HG03558 (cell line): ENCODE measurements around the gene FRMD4B.

Experiments
- ATAC-seq: cut with Tn5 transposase; IDR thresholded peaks from one replicate; pipeline ENCODE4 v1.9.1; 2021; ENCODE audit warnings: moderate number of reproducible peaks; ENCODE audit not compliant: unreplicated experiment; ENCODE audit errors: extremely low read depth

FRMD4B gene

DNA sequence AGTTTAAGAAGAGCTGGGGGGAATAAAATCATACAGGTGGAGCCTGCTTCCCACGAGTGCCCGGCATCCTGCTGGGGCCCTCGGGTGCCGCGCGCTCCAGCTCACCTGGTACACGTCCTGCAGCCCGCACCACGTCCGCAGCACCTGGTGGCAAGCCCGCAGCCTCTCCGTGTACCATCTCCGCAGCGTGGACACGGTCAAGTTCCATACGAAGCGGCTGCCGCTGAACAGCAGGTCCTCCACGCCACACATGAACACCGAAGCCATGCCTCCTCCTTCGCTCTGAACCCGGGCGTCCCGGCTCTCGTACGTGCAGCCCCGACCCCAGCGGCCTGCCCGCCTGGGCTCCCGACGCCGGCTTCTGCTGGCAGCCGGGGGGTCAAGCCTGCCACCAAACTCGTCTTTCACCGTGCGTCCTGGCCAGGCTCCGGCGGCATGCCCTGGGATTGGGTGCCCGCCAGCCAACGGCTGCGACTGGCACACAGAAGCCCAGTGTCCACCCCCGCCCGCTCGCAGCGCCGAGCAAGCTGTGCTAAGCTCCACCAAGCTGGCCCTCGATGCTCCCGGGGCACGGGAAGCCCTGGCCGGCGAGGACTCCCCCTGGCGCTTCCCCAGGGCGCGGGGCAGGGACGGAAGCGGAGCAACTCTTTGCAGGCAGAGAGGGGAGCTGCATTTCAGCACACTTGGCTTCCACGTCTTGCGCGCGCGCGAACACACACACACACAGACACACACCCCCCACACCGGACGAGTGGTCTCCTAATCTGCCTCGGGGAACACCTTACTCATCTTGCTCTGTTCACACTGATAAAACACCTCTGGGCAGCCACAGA, at the start of gene FRMD4B:
TSS of gene FRMD4B (minus strand) at position 366 of the 833 bp plus-strand sequence. CDS start at position 267, 99 bp downstream.
- ATAC-seq: no peak

GRCh38 chr3:69433969-69434325, 48.1 kb upstream of the FRMD4B start:
- ATAC-seq: no peak

GRCh38 chr3:69433121-69433968, 47.5 kb upstream of the FRMD4B start:
- ATAC-seq: no peak

- no peak for ATAC-seq
Measured at GRCh38 chr3:69428657-69429255, 42.9 kb upstream of the FRMD4B start.

DNA sequence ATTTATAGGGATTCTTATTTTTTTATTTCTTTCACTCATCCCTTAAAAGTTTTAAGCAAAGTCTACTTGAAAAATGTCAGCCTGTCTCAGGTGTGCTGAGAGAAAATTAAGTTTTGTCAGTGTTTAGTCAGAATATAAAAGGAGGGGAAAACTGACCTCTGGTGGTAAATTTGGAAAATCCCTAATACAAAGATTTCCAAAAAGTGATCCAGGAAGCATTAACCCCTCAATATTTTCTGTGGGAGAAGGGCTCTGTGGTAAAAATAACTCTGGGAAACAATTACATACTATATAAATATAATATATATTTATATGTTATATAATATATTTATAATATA, 41.0 kb upstream of the FRMD4B start:
- no peak for ATAC-seq

DNA sequence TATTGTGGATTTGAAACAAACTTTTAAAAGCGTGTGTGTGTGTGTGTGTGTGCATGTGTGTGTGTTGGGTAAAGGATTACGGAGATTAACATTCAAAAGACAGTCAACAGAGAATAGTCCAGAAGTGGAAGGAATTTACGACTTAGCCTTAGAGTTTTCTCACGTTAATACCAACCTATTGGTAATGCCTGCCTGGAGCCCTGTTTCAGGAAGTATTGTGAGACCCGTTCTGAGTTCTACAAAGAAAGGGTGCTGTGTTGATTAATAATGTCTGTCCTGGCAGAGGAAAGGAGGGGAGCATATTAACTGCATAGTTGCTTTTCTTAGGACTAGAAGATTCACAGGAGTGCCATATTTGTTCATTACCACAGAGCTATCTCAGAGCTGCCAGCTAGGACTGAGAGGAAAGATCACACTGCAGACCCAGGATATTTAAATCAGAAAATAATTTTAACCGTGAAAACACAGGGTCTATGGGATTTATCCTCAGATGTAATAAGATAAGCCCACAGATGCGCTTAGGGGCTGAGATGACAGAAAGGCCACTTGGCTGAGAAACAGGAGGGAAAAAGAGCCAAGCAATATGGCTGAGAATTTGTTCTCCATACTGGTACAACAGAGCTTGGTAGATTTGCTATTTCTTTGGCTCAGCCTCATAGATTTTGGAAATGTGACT, 40.5 kb upstream of the FRMD4B start:
- no peak for ATAC-seq

- no peak for ATAC-seq
Measured at GRCh38 chr3:69425249-69425648, 39.4 kb upstream of the FRMD4B start.

GRCh38 chr3:69423463-69424155, 37.7 kb upstream of the FRMD4B start:
- no peak for ATAC-seq

DNA sequence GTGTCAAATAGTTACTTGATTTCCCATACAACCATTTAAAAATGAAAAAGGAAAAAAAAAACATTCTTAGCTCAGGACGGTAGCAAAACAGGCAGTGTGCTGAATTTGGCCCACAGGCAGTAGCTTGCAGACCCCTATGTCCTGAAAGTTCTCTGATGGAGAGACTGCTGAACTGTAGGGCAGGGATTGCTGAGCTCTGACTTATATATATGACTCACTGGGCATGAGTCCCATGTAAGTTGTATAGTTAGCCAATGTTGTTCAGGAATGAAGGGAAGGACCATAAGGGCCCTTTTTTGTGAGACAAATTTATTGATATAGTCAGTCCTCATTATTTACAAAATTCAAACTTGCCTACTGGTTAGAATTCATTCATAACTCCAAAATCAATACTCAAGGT, 36.9 kb upstream of the FRMD4B start:
- ATAC-seq: no peak

- no peak for ATAC-seq
Measured at GRCh38 chr3:69420781-69421520, 35.1 kb upstream of the FRMD4B start.

DNA sequence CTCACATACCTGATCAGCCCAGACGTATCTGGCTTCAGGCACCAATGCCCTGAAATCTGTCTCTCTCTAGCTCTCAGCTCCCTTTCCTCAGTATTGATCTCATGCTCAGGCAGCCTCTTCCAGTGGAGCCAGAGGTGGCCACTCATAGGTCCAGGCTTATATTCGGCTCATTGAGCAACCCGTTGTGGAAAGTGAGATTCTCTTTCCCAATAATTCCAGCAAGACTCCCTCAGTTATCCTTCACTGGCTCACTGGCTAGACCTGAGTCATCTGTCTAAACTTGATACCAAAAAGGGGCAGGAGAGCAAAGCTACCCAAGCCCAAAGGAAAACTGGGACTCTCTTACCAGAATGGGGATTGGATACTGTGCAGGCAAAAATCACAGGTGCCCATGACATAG, 33.4 kb upstream of the FRMD4B start:
- ATAC-seq: no peak

DNA sequence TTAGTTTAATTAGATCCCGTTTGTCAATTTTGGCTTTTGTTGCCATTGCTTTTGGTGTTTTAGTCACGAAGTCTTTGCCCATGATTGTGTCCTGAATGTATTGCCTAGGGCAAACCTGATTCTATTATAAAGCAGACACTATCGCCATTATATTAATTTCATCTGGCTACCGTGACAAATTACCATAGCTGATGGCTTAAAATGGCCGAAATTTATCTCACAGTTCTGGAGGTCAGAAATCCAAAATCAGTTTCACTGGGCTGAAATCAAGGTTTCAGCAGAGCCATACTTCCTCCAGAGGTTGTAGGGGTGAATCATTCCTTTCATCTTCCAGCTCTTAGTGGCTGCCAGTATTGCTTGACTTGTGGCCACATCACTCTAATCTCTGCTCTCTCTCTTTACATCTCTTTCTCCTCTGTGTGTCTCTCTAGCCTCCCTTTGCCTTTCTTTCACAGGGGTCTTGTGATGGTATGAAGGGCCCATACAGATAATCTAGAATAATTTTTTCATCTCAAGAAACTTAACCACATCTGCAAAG, 31.7 kb upstream of the FRMD4B start:
- ATAC-seq: no peak

DNA sequence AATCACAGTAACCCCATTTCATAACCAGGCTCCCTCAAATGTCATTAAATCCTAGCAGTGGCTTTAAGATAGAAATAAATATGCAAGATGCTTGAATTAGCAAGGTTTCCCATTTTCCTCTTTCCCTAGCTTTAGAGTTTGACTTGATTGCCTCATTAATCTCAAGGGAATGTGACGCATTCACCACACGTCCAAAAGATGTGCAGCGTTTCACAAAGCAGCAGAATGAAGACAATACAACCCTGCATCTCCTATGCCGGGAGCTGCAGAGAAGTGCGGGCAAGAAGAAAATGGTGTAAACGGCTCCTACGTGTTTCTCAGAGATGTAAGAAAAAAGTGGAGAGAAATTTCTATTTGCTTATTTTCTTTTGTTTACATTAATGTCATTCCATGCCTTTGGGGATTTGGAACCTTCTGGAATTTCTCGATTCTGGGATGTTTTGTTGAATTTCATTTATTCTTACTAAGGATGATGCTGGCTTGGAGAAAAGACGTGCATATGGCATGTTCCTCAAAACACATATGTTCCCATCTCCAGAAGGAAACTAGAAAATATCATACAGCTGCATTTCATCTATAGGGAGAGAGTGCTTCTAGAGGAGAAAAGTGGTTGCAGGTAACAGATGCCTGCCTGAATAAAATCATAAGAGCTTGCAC, 27.8 kb upstream of the FRMD4B start:
- no peak for ATAC-seq

GRCh38 chr3:69411346-69411745, 25.5 kb upstream of the FRMD4B start:
- no peak for ATAC-seq

DNA sequence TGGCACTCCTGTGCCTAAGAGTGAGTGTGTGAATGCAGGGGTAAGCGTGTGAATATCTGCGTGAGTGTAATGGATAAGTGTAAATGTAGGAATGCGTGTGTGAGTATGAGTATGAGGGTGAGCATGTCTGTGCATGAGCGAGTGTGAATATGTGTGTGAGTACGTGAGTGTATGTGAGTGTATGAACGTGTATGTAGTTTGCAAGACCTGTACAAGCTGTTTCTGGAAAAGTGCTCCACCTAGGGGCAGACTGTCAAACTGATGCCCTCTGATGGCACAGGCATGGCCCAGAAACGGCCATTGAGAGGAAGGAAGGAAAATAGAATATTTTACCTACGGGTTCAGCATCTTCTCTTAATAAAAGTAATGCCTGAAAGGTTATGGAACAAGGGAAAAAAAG, 24.4 kb upstream of the FRMD4B start:
- ATAC-seq: peak; percentile 88

DNA sequence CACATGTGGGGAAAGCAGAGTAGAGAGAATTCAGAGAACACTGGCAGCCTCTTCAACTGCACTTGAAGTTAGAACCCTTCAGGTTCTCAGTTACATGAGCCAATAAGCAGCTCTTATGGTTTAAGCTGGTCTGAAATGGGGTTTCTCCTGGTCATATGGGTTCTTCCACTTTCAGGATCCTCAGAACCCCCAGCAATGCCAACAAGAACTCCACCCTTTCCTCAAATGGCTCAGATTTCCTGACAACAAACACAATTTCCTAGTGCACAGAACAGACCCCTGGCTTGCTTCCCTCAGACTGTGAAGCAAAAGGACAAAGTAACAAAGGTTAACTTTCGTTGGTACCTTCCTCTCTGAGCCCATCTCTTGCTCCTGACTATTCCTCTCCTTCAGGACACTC, 23.9 kb upstream of the FRMD4B start:
- no peak for ATAC-seq

GRCh38 chr3:69409011-69409410, 23.1 kb upstream of the FRMD4B start:
- ATAC-seq: no peak

GRCh38 chr3:69408542-69408941, 22.7 kb upstream of the FRMD4B start:
- ATAC-seq: no peak

- no peak for ATAC-seq
Measured at GRCh38 chr3:69407908-69408307, 22.0 kb upstream of the FRMD4B start.
